ENCODE measurements around the gene CREB3L4.

The CREB3L4 gene, protein sequence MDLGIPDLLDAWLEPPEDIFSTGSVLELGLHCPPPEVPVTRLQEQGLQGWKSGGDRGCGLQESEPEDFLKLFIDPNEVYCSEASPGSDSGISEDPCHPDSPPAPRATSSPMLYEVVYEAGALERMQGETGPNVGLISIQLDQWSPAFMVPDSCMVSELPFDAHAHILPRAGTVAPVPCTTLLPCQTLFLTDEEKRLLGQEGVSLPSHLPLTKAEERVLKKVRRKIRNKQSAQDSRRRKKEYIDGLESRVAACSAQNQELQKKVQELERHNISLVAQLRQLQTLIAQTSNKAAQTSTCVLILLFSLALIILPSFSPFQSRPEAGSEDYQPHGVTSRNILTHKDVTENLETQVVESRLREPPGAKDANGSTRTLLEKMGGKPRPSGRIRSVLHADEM
- total RNA-seq, result 0.55 to 4.8 (median 3.0) reads per million in 17 experiments

DNA sequence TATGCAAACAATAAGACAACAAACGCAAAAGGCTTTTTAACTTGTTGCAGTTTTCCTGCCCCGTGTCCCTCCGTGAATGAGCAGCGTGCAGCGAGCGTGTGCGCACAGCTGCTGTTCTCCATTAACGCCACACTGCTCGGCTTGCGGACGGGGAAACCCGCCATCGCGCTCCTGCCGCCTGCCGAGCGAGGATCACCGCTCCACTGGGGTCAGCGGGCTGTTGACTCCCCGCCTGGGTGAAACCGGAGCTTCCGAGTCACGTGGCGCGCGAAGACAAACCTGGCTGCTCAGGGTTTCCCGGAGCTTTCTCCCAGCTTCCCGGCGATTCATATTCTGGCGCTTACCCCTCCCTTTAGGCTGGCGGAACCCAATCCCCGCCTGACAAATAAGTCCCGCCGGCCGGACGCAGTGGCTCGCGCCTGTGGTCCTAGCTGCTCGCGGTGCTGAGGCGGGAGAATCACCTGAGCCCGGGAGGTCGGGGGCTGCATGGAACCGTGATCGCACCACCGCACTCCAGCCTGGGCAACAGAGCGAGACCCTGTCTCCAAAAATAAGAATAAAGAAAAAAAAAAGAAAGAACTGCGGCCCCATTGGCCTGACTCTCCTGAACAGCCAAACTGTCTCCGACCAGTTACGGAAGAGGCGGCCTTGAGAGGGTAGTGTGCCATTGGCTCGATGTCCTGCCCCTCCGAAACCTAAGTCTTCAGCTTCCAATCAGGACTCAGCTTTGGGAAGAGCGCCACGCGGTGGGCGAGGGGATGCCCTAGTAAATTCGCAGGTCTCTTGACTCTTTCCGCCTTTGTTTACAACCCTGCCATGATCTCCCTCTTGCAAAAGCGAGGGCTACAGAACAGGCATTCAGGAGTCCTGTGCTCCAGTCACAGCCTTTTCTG lies at the start of gene CREB3L4:
Gene CREB3L4, plus strand, starts transcription at position 796 of the 893 bp plus-strand sequence. CDS start 624 bp downstream, outside the sequence.
- DNase-seq, result peak; percentile 92 to 97 (median 96)

DNA sequence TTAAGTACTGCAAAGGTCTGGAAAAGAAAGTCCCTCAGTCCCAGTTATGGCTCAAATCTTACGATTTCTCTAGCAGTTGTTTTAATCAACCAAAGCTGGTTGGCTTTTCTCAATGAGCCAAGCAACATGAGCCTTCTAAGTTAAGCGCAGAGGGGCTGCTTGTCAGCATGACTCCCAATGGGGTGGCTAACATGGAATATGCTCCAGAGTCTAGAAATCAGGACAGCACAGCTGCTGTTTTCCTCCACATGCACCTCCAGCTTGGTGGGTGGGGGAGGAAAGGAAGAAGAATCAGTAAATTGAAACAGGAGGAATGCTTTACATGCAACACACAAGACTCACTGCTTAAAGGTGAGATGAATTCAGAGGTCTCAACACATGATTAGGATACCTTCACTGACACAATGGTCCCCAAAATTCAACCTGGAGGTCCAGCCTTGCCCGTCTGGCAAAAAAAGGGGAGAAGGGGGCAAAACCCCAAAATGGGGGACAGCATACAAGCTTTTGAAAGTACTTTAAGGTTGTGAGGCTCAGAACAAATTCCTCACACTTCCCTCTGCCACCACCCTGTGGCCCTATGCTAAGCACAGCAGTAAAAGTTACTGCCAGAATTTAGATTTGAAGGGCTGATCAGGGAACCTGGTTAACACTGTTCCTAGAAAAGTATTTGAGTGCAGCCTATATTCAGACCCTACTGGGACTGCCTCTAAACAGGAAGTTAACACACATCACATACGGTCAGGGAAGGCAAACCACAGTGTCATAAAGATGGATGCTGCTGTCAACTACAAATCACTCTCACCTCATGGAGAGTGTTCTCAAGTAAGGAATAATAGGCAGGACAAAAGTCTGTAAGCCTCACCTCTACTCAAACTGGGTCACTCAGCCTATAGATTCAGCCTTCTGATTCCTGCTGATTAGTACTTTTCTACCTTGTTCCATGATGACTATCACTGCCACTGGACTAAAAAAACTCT lies 47.5 kb upstream of the CREB3L4 start:
- DNase-seq, result peak; percentile 25 to 50 (median 46)

DNA sequence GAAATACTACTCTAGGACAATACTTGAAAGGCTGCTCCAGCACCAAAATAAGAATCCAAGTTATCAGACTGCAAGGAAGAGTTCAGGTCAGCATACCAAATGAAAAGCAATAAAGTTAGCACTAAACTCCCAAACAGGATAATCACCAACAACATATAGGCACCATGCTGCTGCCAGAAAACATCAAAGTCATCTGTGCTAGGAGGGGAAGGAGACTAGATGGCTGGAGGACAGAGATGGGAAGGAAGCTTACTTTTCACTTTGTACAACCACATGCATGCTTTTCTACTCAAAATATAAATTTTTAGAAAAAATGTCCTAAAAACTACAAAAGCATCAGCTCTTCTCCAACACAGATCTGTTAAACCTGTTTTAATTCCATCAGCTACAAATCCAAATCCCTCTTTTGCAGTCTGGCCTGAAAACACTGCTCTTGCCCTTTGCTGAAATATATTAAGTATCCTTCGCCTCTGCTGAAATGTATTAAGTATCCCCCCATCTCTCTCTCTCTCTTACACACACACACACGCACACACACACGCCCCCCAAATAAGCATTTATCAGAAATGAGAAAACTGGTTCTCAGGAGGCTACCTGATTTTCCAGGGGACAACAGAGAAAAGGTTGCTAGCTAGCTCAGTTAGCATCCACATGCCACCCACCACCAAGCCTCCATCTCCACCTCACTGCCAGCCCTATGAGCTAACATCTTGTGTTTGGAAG lies 46.5 kb upstream of the CREB3L4 start:
- no peak for DNase-seq

DNA sequence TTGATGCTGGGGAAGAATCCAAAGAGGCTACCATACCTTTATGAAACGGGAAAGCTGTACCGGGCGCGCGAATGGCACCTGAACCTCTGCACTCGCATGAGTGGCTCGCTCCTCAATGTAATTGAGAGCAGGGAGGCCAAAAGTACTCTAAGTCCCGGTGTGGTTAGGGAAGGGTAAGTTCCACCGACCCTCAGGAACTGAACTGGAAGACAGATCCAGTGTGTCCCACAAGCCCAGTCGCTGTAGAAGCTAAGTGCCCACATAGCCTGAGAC lies 46.0 kb upstream of the CREB3L4 start:
- no peak for DNase-seq

DNA sequence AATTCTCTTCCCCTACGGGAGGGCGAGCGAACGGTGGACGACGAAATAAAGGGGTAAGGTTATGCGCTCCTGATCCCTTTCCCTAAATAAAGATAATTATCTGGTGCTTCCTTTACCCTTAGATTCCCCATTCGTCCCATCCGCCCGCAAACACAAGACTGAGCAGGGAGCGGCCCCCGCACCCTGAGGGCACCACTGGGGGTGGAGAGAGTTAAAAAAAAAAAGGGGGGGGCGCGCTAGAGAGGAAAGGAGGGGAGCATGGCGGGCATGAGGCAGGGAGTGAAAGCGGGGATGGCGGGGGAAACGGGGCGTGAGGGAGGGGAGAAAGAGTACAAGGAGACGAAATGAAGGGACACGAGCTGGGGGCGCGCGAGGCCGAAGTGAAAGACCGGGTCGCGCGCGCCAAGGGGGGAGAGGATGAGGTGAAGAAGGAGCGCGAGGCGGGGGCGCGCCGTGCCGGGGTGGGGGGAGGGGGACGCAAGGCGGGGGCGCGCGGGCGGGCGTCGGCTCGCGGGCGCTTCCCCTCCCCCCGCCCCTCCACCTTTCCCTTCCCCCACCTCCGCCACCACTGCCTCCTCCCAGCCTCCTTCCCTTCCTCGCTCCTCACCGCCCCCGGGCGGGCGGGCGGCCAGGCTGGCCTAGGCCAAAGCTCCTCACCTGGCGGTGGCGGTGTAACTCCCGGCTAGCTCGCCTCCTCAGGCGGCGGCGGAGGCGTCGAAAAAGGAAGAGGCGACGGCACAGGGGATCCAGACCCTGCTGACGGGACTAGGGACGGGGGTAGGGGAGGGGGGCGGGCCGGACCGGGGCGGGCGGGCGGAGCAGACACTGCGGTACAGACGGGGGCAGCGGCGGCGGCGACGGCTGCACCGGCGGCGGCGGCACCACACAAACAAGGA lies 45.4 kb upstream of the CREB3L4 start:
- peak in 3 of 4 experiments; percentile 18 to 32 (median 19) for DNase-seq

DNA sequence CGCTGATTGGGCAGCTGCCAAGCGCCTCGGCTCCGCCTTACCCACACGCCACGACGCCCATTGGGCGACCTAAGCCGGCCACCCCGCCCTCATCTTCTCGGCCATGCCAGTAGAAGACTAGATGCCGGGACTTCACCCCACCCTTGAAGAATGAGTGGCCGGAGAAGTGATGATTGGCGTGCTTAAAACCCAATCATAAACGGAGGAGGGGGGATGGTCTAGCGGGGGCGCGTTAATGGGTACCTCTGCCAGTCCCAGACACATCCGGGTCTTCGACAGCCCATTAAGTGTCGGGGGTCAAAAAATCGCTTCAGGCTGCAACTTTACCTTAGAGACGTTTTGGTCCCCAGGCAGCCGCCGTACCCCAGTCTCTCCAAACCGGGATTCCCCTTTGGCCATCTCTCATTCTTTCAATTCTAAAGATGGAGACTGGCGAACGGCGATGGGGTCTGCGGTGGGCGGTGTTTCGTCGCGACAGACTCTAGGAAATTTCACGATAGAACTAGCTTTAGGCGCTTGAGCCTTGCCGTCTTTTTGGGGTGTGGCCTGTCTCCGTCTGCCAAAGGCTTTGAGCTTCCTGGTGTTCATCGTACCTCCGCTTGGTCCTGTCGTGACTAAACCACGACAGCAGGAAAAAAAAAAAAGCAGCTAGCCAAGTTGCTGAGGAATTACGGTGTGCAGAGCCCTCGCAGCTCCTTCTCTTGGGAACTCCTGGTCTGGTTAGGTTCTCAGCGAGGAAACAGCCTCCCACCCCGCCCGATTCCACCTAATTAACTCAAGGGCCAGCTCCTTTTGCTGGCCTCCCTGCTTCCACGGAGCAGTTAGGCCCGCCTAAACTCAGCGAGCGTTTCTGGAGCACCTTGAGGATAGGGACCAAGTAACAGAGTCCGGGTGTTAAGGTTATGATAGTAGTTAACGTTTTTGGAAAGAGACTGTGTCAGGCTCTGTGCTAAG lies 44.5 kb upstream of the CREB3L4 start, which contains the start of gene GATAD2B:
Gene GATAD2B, minus strand, starts transcription at position 1 of the 954 bp plus-strand sequence. CDS start 94,625 bp downstream, outside the sequence.
- DNase-seq, result peak; percentile 99 to 100 (median 100)

DNA sequence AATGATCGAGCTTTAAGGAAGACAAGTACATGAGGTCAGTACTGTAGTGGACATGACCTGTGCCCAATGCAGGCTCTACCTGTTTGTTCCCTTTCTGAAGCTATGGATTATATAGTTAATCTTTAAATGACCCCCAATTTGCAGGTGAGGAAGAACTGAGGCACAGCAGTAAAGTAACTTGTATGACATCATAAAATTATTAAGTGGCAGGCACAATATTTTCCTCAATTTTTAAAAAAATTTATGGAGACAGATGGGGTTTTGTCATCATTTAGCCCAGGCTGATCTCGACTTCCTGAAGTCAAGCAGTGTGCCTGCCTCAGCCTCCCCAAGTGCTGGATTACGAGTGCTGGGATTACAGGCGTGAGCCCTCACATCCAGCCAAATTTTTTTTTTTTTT lies 41.3 kb upstream of the CREB3L4 start:
- no peak for DNase-seq

DNA sequence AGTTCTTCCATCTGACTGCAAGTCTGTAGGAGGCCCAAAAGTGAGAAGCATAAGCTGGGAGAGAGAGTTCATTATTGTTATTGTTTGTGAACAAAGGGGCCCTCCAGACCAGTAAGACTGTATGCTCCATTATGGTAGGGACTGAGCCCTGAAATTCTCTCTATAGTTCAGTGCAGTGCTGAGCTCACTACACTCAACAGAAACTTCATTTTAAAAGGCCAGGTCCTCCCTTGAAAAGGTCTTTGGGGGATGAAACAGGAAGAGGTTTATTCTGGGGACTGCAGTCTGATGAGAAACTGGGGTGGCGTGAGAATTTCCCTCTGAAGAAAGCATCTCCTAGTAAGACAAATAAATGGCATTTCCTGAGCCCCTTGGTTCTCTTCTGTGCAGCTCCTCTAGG lies 39.5 kb upstream of the CREB3L4 start:
- DNase-seq, result no peak

DNA sequence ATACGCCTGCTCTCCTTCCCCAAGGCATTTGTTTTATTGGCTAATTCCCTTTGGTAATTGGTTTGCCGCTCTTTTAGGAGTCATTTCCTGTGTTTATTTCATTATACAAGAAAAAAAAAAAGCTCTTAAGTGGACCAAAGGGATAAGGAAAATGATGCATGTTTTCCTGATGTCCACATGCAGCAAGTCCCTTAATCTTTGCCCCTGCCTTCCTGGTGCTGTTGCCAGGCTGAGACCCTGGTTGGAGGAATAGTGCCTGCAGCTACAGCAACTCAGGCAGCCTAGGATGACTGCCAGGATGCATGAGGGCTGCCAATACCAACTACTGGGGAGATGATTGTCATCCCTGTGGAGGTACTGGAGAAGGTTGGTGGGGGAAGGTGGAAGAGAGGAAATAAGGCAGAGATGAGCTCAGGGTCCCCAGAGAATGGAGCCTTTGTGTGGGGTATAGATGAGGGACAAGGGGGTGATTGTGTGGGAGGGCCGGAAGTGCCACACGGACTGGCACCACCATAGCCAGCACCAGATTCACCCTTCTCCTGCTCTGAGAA lies 38.8 kb upstream of the CREB3L4 start:
- DNase-seq, result no peak

DNA sequence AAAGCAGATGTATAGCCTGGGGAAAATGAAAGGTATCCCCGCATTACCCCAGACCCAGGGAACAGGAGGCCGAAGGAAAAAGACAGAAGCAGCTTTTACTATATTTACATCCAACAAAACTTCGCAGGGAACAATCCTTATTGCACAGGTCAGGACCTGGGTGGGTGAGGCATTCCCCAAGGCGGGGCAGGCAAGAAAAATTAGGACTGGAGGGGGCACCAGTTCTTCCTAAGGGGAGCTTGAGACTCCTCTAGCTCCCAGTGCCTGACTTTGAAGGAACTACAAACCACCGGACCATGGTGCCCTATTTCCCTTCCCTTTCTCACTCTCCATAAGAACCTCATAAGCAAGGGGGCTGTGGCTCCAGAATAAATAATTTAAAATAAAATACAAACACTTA lies 38.3 kb upstream of the CREB3L4 start:
- DNase-seq, result no peak

DNA sequence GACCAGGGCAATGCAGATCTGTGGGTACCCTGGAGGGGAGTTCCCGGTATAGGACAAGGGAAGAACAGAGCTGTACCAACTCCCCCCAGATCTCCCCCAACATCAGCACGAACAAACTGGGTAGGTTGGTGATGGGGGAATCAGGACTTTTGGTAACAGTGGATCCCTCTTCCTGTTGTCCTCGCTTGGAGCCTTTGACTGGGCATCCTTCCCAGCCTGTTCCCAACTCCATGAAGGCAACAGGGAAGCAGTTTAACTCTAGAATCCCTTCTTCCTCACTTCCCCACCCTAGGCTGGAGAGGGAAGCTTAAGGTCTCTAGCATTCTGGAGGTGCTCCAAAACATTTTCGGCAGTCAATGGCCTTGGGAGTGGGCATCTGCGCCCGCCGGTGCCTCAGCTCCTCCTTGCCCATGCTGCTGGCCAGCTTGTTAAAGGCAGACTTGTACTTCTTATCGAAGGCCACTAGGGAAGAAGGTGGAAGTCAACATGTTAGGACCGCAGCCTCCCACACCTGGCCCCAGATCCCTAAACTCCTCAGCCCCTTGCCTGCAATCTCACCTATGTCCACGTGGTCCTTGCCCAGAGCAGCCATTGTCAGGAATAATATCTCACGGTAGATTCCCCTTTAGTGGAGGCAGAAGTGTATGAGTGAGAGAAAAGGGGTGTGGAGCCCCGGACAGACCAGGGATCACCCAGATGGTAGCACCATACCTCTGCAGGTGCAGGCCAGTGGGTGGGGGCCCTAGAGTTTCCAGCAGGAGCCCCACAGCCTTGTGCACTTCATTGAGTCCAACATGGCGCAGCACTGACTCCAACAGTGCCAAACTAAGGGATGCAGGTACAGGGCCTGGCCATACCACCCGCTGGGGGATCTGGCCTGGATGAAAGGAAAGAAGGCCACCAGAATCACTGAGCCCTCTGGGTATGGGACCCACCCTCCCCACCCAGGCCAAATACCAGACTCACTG lies 37.4 kb upstream of the CREB3L4 start:
- DNase-seq, result no peak

DNA sequence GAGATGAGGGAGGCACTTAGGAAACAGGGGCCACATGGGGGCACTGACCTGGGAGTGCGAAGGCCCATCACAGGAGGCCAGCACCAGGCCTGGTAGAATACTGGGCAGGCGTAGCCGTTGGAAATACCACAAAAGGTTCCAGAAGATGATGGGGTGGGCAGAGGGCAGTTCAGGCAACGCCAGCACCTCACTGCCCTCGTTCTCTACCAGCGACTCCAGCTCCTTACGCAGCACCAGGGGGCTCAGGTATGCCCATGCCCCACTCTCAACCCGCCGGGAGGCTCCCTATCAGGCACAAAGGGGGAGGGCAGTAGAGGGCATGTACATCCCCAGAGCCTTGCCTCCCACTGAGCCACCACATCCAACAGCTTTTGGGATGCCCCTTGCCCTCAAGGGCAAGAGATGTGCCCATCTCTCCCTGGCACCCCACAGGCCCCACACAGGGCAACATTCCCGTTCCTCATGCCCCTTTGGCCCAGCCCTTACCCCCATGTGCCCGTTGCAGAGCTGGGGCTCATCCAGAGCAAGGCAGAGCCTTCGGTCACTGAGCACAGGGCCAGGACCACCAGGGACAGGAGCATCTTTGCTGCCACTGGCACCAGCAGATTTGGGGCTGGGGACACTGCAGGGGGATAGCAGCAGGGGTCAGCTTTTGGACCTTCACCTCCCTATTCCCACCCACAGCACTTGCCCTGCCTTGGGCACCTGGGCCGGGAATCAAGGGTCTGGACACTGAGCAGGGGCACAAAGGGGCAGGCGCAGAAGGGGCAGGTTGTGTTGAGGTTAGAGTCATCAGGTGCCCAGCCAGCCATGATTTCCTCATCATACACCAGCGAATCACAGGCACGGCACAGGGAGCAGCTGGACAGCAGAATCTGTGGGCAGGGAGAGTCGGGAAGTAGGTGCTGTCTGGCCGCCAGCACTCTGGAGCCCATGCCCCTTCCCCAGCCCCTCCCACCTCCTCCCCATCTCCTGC lies 35.3 kb upstream of the CREB3L4 start:
- DNase-seq, result no peak

DNA sequence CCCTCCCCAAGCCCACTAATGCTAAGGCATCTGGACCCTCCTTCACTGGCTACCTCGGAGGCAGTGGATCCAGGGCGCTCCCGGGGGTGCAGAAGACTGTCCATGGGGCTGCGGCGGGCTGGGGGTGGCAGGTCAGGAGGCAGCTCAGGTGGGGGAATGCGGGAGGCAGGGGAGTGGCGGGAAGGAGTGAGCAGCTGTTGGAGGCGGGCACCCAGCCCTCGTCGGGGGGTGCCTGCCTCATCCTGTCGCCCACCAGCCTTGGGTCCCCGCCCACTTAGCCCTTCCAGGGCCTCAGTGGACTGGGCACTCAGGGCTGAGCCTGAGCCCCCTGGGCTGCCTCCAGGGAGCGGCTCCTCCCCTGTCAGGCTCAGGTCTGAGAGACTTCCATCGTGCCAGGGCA lies 34.3 kb upstream of the CREB3L4 start:
- DNase-seq, result no peak

DNA sequence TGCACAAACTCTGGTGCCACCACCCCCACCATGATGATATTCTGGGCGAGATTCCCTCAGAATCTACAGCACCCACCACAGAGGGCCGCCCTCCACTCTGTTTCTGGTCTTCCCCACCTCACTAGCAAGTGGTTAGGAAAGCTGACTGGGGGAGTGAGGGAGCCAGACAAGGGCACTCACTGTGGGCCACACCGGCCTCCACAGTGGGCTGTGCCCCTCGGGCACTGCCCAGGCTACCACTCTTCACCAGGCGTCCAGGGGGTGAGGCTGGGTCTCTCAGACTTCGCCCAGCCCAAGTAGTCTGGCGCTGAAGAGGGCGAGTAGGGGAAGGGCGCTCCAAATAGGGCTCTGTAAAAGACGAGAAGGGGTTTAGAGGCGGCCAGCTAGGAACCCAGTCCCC lies 33.7 kb upstream of the CREB3L4 start:
- DNase-seq, result no peak

DNA sequence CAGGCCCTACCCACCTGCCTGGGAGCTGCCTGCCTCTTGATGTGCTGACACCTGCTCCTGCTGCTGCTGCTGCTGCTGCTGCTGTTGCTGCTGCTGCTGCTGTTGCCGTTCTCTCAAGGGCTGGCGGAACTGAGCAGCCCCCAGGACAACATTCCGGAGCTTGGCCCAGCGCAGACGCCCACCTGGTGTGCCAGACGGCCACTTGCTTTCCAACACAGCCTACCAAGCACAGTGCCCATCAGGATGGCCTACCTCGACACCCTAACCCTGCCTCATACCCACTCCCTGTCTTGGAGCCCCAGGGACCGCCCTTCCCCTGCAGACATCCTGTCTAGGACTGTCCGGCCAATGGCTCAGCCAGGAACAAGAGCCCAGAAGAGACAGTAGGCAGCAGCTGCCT lies 33.0 kb upstream of the CREB3L4 start:
- DNase-seq, result no peak

DNA sequence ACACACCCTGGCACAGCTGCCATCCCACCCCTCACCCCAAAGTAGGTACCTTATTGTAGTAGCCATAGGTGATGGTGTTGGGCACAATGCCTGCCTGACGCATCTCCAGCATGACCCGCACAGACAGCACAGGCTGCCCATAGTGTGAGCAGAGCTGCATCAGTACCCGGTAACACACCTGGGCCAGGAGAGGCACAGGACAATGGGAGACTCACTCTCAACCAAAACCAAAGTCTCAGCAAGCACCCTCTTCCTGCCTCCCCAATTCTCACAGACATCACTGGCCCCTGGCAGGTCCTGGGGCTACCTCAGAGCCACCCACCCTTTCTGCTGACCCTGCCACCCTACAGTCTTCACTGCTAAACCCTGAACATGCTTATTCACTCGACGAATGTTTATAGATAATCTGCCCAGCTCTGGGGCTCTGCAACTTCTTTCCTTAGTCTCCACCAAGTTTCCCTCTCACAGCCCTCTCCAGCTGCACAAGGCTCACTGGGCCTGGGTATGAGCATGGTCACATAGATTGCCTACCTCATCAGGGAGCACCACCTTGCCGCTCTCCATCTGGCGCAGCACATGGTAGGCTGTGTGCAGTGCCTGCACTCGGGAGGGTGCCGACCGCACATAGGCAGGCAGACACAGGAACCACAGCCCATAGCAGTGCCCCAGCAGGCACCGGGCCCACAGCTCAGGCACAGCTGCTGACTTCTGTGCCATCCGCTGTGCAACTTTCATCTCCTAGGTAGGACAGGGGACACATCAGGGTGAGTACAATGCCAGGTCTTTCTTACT lies 31.5 kb upstream of the CREB3L4 start:
- DNase-seq, result no peak
